NCI-H69 (cell line): Measurements from ENCODE around the gene OAS2.
"Not testable (repeated sequence)": the region's sequence is repeated elsewhere in the genome, so short reads cannot be mapped to it uniquely, and the experiment has no call there.

Experiments used
- DNase-seq: peaks from one replicate; lab custom pipeline; 2025; lab: John Stamatoyannopoulos, UW

The OAS2 gene

GRCh38 chr12:112948806-112949205, 29.5 kb upstream of the OAS2 start:
- no peak for DNase-seq

- DNase-seq: no peak
Observed at GRCh38 chr12:112950701-112951100, 27.6 kb upstream of the OAS2 start.

DNA sequence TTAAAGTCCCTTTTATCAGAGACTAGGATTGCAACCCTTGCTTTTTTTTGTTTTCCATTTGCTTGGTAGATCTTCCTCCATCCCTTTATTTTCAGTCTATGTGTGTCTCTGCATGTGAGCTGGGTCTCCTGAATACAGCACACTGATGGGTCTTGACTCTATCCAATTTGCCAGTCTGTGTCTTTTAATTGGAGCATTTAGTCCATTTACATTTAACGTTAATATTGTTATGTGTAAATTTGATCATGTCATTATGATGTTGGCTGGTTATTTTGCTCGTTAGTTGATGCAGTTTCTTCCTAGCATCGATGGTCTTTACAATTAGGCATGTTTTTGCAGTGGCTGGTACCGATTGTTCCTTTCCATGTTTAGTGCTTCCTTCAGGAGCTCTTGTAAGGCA, 21.2 kb upstream of the OAS2 start:
- DNase-seq: not testable (repeated sequence)

DNA sequence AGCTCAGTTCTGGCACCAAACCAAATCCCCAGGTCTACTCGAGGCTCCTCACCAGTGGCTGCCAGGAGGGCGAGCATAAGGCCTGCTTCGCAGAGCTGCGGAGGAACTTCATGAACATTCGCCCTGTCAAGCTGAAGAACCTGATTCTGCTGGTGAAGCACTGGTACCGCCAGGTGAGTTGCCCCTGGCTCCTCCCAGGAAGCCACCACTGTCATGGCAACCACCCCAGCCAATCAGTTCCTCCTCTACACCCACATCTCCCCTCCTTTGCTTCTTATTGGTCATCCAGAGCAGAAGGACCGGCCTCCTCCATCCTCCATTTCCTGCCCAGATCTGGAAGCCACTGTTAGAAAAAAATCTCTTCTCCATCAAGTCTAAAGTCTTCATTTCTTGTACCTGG, 17.2 kb upstream of the OAS2 start:
- no peak for DNase-seq

DNA sequence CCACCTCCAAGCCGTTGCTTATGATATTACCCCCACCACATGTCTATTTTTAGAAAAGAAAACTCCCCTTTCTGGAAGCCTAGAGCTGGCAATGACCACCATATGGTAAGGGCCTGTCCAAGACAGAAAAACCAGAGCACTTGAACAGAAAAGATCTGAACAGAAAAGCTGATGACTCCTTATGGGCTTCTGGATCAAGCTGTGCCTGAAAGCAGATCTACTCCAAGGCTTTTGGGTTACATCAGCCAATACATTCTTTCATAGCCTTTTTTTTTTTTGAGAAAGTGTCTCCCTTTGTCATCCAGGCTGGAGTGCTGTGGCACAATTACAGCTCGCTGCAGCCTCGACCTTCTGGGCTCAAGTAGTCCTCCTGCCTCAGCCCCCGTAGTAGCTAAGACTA, 16.8 kb upstream of the OAS2 start:
- no peak for DNase-seq

DNA sequence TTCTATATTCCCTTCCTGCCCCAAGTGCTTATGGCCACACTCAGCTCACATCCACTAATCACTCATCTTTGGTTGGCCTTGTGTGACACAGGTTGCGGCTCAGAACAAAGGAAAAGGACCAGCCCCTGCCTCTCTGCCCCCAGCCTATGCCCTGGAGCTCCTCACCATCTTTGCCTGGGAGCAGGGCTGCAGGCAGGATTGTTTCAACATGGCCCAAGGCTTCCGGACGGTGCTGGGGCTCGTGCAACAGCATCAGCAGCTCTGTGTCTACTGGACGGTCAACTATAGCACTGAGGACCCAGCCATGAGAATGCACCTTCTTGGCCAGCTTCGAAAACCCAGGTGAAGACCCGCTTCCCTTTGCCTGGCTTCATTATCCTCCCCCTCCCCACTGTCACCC, 15.8 kb upstream of the OAS2 start:
- DNase-seq: no peak

DNA sequence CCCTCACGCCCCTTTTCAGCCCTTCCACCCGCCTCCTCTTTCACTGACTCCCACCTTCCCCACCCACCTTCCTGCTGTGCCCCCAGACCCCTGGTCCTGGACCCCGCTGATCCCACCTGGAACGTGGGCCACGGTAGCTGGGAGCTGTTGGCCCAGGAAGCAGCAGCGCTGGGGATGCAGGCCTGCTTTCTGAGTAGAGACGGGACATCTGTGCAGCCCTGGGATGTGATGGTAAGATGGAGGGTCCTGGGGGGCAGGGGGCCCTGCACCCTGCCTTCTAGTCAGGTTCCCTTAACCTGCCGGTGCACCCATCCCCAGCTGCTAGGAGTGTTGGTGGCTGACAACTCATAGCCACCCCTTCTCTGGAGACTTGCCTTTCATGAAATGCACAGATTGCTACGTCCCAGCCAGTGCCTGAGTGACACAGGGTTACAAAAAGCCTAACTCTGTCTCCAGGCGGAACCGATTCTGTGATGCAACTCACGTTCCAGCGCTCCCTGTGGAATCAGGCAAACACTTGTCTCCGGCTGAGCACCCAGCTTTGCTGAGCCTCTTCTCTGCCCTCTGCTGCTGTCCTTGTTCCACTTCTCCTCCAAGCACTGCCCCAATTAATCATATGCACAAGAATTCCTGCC, 15.0 kb upstream of the OAS2 start:
- DNase-seq: no peak

GRCh38 chr12:112964067-112964670, 14.2 kb upstream of the OAS2 start:
- DNase-seq: no peak

DNA sequence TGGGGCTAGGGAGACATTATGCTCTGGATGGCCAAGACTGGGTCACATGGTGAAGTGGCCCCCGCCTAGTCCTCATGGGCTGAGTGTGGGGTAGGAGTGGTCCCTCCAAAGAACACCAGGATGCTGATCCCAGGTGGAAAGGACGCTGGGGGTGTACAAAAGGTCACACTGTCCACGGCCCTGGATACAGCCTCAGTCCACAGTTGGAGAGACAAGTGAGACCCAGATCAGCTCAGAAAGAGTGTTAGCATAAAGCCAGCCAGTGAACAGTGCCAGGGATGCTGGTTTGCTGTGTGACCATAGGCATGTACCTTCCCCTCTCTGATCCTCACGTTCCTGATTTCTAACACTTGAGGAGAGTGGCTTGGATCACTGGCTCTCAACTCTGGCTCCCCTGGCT, 13.4 kb upstream of the OAS2 start:
- DNase-seq: no peak

GRCh38 chr12:112965643-112966042, 12.7 kb upstream of the OAS2 start:
- no peak for DNase-seq

DNA sequence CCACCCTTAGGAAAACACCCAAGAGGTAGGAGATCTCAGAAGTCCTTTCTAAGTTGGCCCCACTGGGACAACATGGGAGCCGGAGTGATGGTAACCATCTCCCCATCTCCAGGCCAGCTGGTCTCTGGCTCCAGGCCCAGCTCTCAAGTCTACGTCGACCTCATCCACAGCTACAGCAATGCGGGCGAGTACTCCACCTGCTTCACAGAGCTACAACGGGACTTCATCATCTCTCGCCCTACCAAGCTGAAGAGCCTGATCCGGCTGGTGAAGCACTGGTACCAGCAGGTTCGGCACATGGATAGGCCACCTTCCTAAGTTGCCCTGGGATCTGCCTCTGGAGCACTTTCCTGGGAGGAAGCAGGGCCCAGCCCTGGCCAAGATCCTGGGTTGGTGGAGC, 11.0 kb upstream of the OAS2 start:
- DNase-seq: no peak

DNA sequence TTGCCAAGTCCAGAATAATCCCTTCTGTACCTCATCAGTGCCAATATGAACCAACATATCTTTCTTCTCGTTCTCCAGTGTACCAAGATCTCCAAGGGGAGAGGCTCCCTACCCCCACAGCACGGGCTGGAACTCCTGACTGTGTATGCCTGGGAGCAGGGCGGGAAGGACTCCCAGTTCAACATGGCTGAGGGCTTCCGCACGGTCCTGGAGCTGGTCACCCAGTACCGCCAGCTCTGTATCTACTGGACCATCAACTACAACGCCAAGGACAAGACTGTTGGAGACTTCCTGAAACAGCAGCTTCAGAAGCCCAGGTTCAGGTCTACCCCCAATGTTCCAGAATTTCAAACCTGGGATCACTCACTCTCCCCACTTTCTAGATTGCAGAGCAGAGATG, 10.5 kb upstream of the OAS2 start:
- DNase-seq: no peak

DNA sequence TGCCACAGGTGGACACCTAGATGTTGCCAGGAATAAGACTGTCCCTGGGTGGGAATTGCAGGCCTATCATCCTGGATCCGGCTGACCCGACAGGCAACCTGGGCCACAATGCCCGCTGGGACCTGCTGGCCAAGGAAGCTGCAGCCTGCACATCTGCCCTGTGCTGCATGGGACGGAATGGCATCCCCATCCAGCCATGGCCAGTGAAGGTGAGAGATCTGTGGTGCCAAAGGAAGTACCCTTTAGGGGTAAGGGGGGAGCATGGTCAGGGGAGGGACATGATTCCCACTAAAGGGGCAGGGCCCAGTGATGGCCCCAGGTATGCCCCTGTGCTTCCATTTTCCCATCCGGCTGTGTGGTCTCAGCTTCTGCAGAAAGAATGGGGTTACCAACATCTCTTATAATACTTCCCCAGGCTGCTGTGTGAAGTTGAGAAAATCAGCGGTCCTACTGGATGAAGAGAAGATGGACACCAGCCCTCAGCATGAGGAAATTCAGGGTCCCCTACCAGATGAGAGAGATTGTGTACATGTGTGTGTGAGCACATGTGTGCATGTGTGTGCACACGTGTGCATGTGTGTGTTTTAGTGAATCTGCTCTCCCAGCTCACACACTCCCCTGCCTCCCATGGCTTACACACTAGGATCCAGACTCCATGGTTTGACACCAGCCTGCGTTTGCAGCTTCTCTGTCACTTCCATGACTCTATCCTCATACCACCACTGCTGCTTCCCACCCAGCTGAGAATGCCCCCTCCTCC, 8.6 kb upstream of the OAS2 start:
- no peak for DNase-seq

GRCh38 chr12:112970391-112970790, 7.9 kb upstream of the OAS2 start:
- no peak for DNase-seq

GRCh38 chr12:112971248-112971647, 7.1 kb upstream of the OAS2 start:
- peak; percentile 96 for DNase-seq

GRCh38 chr12:112973011-112973735, 5.1 kb upstream of the OAS2 start:
- DNase-seq: no peak

GRCh38 chr12:112973818-112974231, 4.5 kb upstream of the OAS2 start:
- DNase-seq: peak; percentile 43

GRCh38 chr12:112974904-112975303, 3.4 kb upstream of the OAS2 start:
- DNase-seq: no peak

DNA sequence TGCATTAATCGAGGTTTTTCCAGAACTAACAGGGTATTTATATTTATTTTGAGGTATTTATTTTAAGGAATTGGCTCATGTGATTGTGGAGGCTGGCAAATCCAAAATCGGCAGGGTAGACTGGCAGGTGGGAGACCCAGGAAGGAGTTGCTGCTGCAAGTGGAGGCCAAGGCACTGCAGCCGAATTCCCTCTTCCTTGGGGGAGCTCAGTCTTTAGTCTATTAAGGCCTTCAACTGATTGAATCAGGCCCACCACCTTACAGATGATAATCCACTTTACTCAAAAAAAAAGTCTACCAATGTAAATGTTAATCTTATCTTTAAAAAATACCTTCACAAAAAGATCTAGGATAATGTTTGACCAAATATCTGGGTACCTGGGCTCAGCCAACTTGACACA, 1.2 kb upstream of the OAS2 start:
- no peak for DNase-seq

GRCh38 chr12:112977641-112978040, 678 bp upstream of the OAS2 start:
- DNase-seq: no peak

DNA sequence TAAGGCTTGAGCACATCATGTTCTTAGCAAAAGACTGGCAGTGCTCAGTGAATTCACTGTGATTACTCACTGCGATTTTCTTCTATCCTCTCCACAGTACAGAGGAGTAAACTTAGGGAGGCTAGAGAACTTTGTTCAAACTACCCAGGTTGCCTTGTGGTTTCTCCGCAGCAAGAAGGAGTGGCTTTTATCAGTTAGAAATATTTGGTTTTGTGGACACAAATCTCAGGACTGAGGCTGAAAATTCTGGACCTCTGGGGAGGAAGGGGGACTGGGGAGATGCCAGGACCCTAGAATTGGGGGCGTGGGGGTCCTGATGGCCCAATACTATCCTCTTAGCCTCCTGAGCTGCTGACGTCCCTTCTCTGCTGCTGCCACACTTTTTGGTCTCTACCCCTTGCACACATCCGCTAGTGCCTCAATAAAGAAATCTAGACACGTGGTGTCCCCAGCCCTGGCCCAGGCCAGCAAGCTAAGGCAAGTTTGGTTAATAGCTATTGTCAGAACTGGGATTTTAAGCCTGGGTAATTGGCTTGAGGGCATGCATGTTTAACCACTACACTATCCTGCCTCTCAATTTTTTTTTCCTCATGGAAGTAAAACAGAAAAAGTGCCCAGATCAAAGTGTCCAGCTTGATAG, 842 bp downstream of the OAS2 start:
- no peak for DNase-seq

DNA sequence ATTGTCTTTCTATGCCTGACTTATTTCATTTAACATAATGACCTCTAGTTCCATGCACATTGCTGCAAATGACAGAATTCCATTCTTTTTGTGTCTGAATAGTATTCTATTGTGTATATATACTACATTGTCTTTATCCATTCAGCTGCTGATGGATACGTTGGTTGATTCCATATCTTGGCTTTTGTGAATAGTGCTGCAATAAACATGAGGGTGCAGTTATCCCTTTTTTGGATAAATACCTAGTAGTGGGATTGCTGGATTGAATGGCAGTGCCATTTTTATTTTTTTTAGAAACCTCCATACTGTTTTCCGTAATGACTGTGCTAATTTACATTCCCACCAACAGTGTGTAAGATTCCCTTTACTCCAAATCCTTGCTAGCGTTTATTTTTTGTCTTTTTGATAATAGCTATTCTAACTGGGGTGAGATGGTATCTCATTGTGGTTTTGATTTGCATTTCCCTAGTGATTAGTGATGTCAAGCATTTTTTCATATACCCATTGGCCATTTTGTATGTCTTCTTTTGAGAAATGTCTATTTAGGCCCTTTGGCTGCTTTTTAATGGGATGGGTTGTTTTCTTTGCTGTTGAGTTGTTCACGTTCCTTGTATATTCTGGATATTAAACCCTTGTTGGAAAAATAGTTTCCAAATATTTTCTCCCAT, 2.3 kb downstream of the OAS2 start:
- no peak for DNase-seq
